Measurements from ENCODE around the gene ZNHIT6.
"Not testable (repeated sequence)": the region's sequence is repeated elsewhere in the genome, so short reads cannot be mapped to it uniquely, and the experiment has no call there.

ZNHIT6 gene

GRCh38 chr1:85672031-85672660 lies 36.1 kb downstream of the ZNHIT6 start:
- DNase-seq (ENCODE audit: low read depth in 1 of 2, low spot score in 1 of 2), result no peak

GRCh38 chr1:85665932-85666331 lies 42.3 kb downstream of the ZNHIT6 start:
- no peak for DNase-seq (ENCODE audit: low read depth in 1 of 2, low spot score in 1 of 2)

GRCh38 chr1:85663382-85663781 lies 44.9 kb downstream of the ZNHIT6 start:
- DNase-seq (ENCODE audit: low read depth in 1 of 2, low spot score in 1 of 2), result no peak

GRCh38 chr1:85661767-85662166 lies 46.5 kb downstream of the ZNHIT6 start:
- DNase-seq (ENCODE audit: low read depth in 1 of 2, low spot score in 1 of 2), result no peak

- DNase-seq (ENCODE audit: low read depth in 1 of 2, low spot score in 1 of 2), result no peak
Measured at GRCh38 chr1:85660541-85660940, 47.7 kb downstream of the ZNHIT6 start.

- no peak for DNase-seq (ENCODE audit: low read depth in 1 of 2, low spot score in 1 of 2)
Measured at GRCh38 chr1:85659174-85659573, 49.1 kb downstream of the ZNHIT6 start.

GRCh38 chr1:85656948-85657347 lies 51.3 kb downstream of the ZNHIT6 start:
- no peak for DNase-seq (ENCODE audit: low read depth in 1 of 2, low spot score in 1 of 2)

GRCh38 chr1:85656256-85656655 lies 52.0 kb downstream of the ZNHIT6 start:
- no peak for DNase-seq (ENCODE audit: low read depth in 1 of 2, low spot score in 1 of 2)

GRCh38 chr1:85655315-85655714 lies 52.9 kb downstream of the ZNHIT6 start:
- DNase-seq (ENCODE audit: low read depth in 1 of 2, low spot score in 1 of 2), result no peak

- DNase-seq (ENCODE audit: low read depth in 1 of 2, low spot score in 1 of 2), result no peak
Measured at GRCh38 chr1:85654066-85654782, 54.0 kb downstream of the ZNHIT6 start.

GRCh38 chr1:85652327-85652726 lies 55.9 kb downstream of the ZNHIT6 start:
- no peak for DNase-seq (ENCODE audit: low read depth in 1 of 2, low spot score in 1 of 2)

GRCh38 chr1:85650645-85651044 lies 57.6 kb downstream of the ZNHIT6 start:
- no peak for DNase-seq (ENCODE audit: low read depth in 1 of 2, low spot score in 1 of 2)

GRCh38 chr1:85649591-85649990 lies 58.6 kb downstream of the ZNHIT6 start:
- no peak for DNase-seq (ENCODE audit: low read depth in 1 of 2, low spot score in 1 of 2)

GRCh38 chr1:85641598-85642556 lies 66.4 kb downstream of the ZNHIT6 start:
- not testable (repeated sequence) for DNase-seq (ENCODE audit: low read depth in 1 of 2, low spot score in 1 of 2)

GRCh38 chr1:85639920-85640319 lies 68.3 kb downstream of the ZNHIT6 start:
- not testable (repeated sequence) for DNase-seq (ENCODE audit: low read depth in 1 of 2, low spot score in 1 of 2)

GRCh38 chr1:85638412-85638811 lies 69.8 kb downstream of the ZNHIT6 start:
- DNase-seq (ENCODE audit: low read depth in 1 of 2, low spot score in 1 of 2), result no peak

- DNase-seq (ENCODE audit: low read depth in 1 of 2, low spot score in 1 of 2), result no peak
Measured at GRCh38 chr1:85630493-85630892, 77.7 kb downstream of the ZNHIT6 start.

- DNase-seq (ENCODE audit: low read depth in 1 of 2, low spot score in 1 of 2), result no peak
Measured at GRCh38 chr1:85629532-85629920, 78.7 kb downstream of the ZNHIT6 start.

- DNase-seq (ENCODE audit: low read depth in 1 of 2, low spot score in 1 of 2), result no peak
Measured at GRCh38 chr1:85628791-85629531, 79.3 kb downstream of the ZNHIT6 start.

GRCh38 chr1:85626818-85627217 lies 81.4 kb downstream of the ZNHIT6 start:
- DNase-seq (ENCODE audit: low read depth in 1 of 2, low spot score in 1 of 2), result no peak

GRCh38 chr1:85624361-85624760 lies 83.9 kb downstream of the ZNHIT6 start:
- DNase-seq (ENCODE audit: low read depth in 1 of 2, low spot score in 1 of 2), result no peak

Measured in activated T-helper 1 cell treated with anti-CD3 and anti-CD28 coated beads, Interleukin-2, amount 50 U/mL, for 16 hours (primary cell).